K562 (cell line): ENCODE results near the gene RPUSD1. TPM values are rescaled to one million over a fixed set of nuclear protein-coding genes. Genes with fewer than 3 reads are reported as not detected.
A peak's percentile ranks its signal among the peaks of the same experiment; 100 is the strongest.

Experiments
- ATF7 ChIP-seq: fragments of 450-650 bp; IDR thresholded peaks from 2 replicates; pipeline ENCODE4 v1.7.1; 2014; ENCODE audit warnings: mild to moderate bottlenecking, moderate library complexity
- BRD4 ChIP-seq: fragments of 200-600 bp; sonication (generic); IDR thresholded peaks from 2 replicates; pipeline ENCODE4 v1.6.1; 2017; ENCODE audit warnings: inconsistent platforms
- CSDE1 ChIP-seq, 2 experiments: fragments of 450-650 bp; IDR thresholded peaks; 2 replicates each; pipeline ENCODE4 v1.6.1; 2016; ENCODE audit warnings: mild to moderate bottlenecking in 1 of 2
- EGR1 ChIP-seq: fragments of 450-650 bp; conservative IDR thresholded peaks from 2 replicates; pipeline ENCODE4 v1.6.1; 2017; ENCODE audit warnings: mild to moderate bottlenecking
- ETV1 ChIP-seq: fragments of 450-650 bp; conservative IDR thresholded peaks from 2 replicates; pipeline ENCODE4 v1.6.1; 2016; ENCODE audit warnings: missing genetic modification characterization, control low read depth, low read depth, missing compliant biosample characterization
- FOXM1 ChIP-seq, 2 experiments: fragments of 450-650 bp in 1 of 2; sonication (generic) in 1 of 2; formaldehyde crosslinking in 1 of 2; IDR thresholded peaks; 2 replicates each; pipeline versions ENCODE4 v1.6.1 to v1.9.0; 2017 to 2022; ENCODE audit warnings: low read depth in 2 of 2, mild to moderate bottlenecking in 2 of 2, missing genetic modification reagents in 1 of 2, moderate library complexity in 1 of 2
- JUND ChIP-seq, 2 experiments: IDR thresholded peaks; 2 replicates in 1 of 2; 3 replicates in 1 of 2; pipeline ENCODE4 v1.6.1; 2011; ENCODE audit warnings: borderline replicate concordance in 2 of 2, low read depth in 2 of 2, low read length in 2 of 2, improper control_type of control experiment in 1 of 2, missing biosample characterization in 1 of 2, missing genetic modification characterization in 1 of 2, missing genetic modification reagents in 1 of 2
- KLF6 ChIP-seq: fragments of 250-450 bp; sonication (Bioruptor Pico); IDR thresholded peaks from 2 replicates; pipeline ENCODE4 v1.4.0; 2020; ENCODE audit warnings: mild to moderate bottlenecking, moderate library complexity, borderline replicate concordance
- SIN3B ChIP-seq: fragments of 450-650 bp; IDR thresholded peaks from 2 replicates; pipeline ENCODE4 v1.6.1; 2017; ENCODE audit warnings: low read depth, mild to moderate bottlenecking, moderate library complexity
- TGIF2 ChIP-seq: sonication (generic); formaldehyde crosslinking; IDR thresholded peaks from 2 replicates; pipeline ENCODE4 v1.8.1; 2022; ENCODE audit warnings: mild to moderate bottlenecking, missing genetic modification reagents, moderate library complexity
- ZC3H4 ChIP-seq: sonication (generic); formaldehyde crosslinking; IDR thresholded peaks from 2 replicates; pipeline ENCODE4 v1.9.0; 2021; ENCODE audit warnings: missing genetic modification reagents, borderline replicate concordance
- ZNF217 ChIP-seq: sonication (generic); formaldehyde crosslinking; IDR thresholded peaks from 2 replicates; pipeline ENCODE4 v1.8.0; 2022; ENCODE audit warnings: mild to moderate bottlenecking, missing genetic modification reagents
- polyA plus RNA-seq, 8 experiments: library from polyadenylated mRNA; depleted of rRNA in 4 of 8; stranded (reverse) in 5 of 8; unstranded in 3 of 8; fragments of >200 nt; fragmentation: Nextera tagmentation in 2 of 8; fragmentation: Illumina TruSeq in 1 of 8; extraction: Ambion mirVana in 2 of 8; extraction: Trizol in 1 of 8; gene quantifications; 2 replicates each; pipeline versions ENCODE4 v1.2.1 to v1.2.3, GENCODE V29; 2011 to 2014; ENCODE audit warnings: inconsistent platforms in 1 of 8, missing spikeins in 1 of 8
- total RNA-seq, 7 experiments: library from RNA; depleted of rRNA in 6 of 7; stranded (reverse); fragments of >200 nt in 6 of 7; fragmentation: Illumina TruSeq in 2 of 7; extraction: Trizol in 2 of 7; gene quantifications; 2 replicates each; pipeline versions ENCODE4 v1.2.1 to v1.2.3, GENCODE V29; 2011 to 2021; ENCODE audit warnings: low replicate concordance in 1 of 7
- TF ChIP-seq, protein P1 (sequence below): sonication (generic); formaldehyde crosslinking; IDR thresholded peaks from 2 replicates; pipeline ENCODE4 v1.8.1; 2023; ENCODE audit warnings: mild to moderate bottlenecking, missing genetic modification reagents, moderate library complexity
- TF ChIP-seq, protein P2 (sequence below): sonication (generic); formaldehyde crosslinking; IDR thresholded peaks from 2 replicates; pipeline ENCODE4 v1.4.0; 2020; ENCODE audit warnings: mild to moderate bottlenecking, missing genetic modification reagents
- TF ChIP-seq, protein P3 (sequence below): fragments of 450-650 bp; IDR thresholded peaks from 2 replicates; pipeline ENCODE4 v1.6.1; 2016; ENCODE audit warnings: mild to moderate bottlenecking
- TF ChIP-seq, protein P4 (sequence below): fragments of 450-650 bp; IDR thresholded peaks from 2 replicates; pipeline ENCODE4 v1.7.0; 2016; ENCODE audit warnings: borderline replicate concordance
- TF ChIP-seq, protein P5 (sequence below): fragments of 250-450 bp; sonication (Bioruptor Pico); IDR thresholded peaks from 2 replicates; pipeline ENCODE4 v1.4.0; 2020; ENCODE audit warnings: mild to moderate bottlenecking

Gene RPUSD1
- total and polyA plus RNA-seq, 9 of the 15 experiments (the other 6 are each of a cell fraction or from before 2014, with no cell fraction given): 0.45 to 56.6 (median 12.0) TPM

DNA sequence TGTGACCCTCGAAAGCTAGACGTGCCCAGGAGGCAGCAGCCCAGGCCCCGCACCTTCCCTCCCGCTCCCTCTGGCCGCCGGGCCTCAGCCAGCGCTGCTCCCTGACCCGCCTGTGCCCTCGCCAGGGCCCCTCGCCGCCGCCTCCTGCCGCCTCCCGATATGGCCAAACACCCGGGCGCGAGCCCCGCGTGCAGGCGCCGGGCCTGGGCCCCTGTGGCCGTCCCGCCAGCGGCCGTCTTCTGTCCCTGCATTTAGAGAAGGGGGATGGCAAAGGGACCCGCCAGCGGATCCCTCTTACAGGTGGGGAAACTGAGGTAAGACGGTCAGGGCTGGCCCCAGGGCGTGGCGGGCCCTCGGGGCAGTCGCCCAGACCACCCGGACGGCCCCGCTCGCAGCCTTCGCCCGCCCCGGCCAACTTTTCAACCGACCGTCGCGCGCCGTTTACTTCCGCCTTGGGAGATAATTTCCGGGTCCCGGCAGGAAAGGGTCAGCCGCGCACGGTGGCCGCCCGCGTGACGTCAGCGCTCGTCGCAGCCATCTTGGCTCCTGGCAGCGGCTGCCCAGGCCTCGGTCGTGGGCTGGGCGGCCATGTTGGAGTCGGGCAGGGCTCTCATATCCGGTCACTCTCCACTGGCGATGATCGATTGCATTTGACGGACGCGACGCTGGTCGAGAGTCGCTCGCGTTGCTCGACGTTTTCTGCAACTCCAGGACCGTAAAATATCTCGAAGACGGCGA lies 19.3 kb upstream of the RPUSD1 start (continued):
- TF ChIP-seq, protein P1, sequence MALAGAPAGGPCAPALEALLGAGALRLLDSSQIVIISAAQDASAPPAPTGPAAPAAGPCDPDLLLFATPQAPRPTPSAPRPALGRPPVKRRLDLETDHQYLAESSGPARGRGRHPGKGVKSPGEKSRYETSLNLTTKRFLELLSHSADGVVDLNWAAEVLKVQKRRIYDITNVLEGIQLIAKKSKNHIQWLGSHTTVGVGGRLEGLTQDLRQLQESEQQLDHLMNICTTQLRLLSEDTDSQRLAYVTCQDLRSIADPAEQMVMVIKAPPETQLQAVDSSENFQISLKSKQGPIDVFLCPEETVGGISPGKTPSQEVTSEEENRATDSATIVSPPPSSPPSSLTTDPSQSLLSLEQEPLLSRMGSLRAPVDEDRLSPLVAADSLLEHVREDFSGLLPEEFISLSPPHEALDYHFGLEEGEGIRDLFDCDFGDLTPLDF (CRISPR knock-in tag): peak; percentile 91
- peak; percentile 98 for TF ChIP-seq ATF7
- peak; percentile 25; the same call in 1 of the 2 replicates for TF ChIP-seq ZC3H4 (CRISPR knock-in tag)
- TF ChIP-seq, protein P2, sequence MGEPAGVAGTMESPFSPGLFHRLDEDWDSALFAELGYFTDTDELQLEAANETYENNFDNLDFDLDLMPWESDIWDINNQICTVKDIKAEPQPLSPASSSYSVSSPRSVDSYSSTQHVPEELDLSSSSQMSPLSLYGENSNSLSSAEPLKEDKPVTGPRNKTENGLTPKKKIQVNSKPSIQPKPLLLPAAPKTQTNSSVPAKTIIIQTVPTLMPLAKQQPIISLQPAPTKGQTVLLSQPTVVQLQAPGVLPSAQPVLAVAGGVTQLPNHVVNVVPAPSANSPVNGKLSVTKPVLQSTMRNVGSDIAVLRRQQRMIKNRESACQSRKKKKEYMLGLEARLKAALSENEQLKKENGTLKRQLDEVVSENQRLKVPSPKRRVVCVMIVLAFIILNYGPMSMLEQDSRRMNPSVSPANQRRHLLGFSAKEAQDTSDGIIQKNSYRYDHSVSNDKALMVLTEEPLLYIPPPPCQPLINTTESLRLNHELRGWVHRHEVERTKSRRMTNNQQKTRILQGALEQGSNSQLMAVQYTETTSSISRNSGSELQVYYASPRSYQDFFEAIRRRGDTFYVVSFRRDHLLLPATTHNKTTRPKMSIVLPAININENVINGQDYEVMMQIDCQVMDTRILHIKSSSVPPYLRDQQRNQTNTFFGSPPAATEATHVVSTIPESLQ: peak; percentile 66; the same call in 1 of the 2 replicates
- peak; percentile 87; the same call in 1 of the 2 replicates for TF ChIP-seq TGIF2
- TF ChIP-seq ETV1 (tag): peak; percentile 91
- TF ChIP-seq BRD4: 0 out of 2 replicates have a peak, but pooled peaks have one; percentile 26
- TF ChIP-seq, protein P3, sequence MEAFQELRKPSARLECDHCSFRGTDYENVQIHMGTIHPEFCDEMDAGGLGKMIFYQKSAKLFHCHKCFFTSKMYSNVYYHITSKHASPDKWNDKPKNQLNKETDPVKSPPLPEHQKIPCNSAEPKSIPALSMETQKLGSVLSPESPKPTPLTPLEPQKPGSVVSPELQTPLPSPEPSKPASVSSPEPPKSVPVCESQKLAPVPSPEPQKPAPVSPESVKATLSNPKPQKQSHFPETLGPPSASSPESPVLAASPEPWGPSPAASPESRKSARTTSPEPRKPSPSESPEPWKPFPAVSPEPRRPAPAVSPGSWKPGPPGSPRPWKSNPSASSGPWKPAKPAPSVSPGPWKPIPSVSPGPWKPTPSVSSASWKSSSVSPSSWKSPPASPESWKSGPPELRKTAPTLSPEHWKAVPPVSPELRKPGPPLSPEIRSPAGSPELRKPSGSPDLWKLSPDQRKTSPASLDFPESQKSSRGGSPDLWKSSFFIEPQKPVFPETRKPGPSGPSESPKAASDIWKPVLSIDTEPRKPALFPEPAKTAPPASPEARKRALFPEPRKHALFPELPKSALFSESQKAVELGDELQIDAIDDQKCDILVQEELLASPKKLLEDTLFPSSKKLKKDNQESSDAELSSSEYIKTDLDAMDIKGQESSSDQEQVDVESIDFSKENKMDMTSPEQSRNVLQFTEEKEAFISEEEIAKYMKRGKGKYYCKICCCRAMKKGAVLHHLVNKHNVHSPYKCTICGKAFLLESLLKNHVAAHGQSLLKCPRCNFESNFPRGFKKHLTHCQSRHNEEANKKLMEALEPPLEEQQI: no peak
- TF ChIP-seq EGR1: 0 out of 2 replicates have a peak, but pooled peaks have one; percentile 32
- TF ChIP-seq SIN3B: peak; percentile 82
- no peak for TF ChIP-seq KLF6 (CRISPR knock-in tag)
- TF ChIP-seq, protein P4, sequence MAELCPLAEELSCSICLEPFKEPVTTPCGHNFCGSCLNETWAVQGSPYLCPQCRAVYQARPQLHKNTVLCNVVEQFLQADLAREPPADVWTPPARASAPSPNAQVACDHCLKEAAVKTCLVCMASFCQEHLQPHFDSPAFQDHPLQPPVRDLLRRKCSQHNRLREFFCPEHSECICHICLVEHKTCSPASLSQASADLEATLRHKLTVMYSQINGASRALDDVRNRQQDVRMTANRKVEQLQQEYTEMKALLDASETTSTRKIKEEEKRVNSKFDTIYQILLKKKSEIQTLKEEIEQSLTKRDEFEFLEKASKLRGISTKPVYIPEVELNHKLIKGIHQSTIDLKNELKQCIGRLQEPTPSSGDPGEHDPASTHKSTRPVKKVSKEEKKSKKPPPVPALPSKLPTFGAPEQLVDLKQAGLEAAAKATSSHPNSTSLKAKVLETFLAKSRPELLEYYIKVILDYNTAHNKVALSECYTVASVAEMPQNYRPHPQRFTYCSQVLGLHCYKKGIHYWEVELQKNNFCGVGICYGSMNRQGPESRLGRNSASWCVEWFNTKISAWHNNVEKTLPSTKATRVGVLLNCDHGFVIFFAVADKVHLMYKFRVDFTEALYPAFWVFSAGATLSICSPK: no peak
- no peak for TF ChIP-seq ZNF217
- TF ChIP-seq, protein P5, sequence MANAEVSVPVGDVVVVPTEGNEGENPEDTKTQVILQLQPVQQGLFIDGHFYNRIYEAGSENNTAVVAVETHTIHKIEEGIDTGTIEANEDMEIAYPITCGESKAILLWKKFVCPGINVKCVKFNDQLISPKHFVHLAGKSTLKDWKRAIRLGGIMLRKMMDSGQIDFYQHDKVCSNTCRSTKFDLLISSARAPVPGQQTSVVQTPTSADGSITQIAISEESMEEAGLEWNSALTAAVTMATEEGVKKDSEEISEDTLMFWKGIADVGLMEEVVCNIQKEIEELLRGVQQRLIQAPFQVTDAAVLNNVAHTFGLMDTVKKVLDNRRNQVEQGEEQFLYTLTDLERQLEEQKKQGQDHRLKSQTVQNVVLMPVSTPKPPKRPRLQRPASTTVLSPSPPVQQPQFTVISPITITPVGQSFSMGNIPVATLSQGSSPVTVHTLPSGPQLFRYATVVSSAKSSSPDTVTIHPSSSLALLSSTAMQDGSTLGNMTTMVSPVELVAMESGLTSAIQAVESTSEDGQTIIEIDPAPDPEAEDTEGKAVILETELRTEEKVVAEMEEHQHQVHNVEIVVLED (CRISPR knock-in tag): peak; percentile 81
- TF ChIP-seq CSDE1 (IDR thresholded peaks at IDR 0.05): peak in 1 of 2 experiments; percentile 94; a peak in 3 of 4 replicates
- TF ChIP-seq JUND (IDR thresholded peaks at IDR 0.05; ENCODE audit: borderline replicate concordance, low read depth, low read length): peak; percentile 93
- peak; percentile 79; the same call in 1 of the 3 replicates for TF ChIP-seq JUND (tag; IDR thresholded peaks at IDR 0.05; ENCODE audit: borderline replicate concordance, low read depth, low read length)
- no peak for TF ChIP-seq FOXM1 (IDR thresholded peaks at IDR 0.05; ENCODE audit: low read depth)
- 0 out of 2 replicates have a peak, but pooled peaks have one; percentile 79 for TF ChIP-seq FOXM1 (CRISPR knock-in tag; IDR thresholded peaks at IDR 0.05; ENCODE audit: low read depth)
